Stimulated activated CD8-positive, alpha-beta memory T cell treated with anti-CD3 and anti-CD28 coated beads, Interleukin-12 subunit alpha, Interleukin-12 subunit beta, amount 100 ng/mL, for 24 hours (primary cell): ENCODE results near the gene TRMT10A.

Experiments used
- DNase-seq: peaks from one replicate; pipeline ENCODE4 v3.0.0-alpha.2; 2020; ENCODE audit errors: extremely low read depth

TRMT10A gene

GRCh38 chr4:99563310-99564186 lies at the start of gene TRMT10A:
TRMT10A (minus strand) TSS chr4:99564039; CDS start chr4:99559338, 4,701 bp downstream.
- DNase-seq = peak; percentile 95

GRCh38 chr4:99612704-99613103 lies 48.9 kb upstream of the TRMT10A start:
- no peak for DNase-seq

- no peak for DNase-seq
Measured at GRCh38 chr4:99612281-99612680, 48.4 kb upstream of the TRMT10A start.

GRCh38 chr4:99610605-99611175 lies 46.9 kb upstream of the TRMT10A start:
- DNase-seq = no peak

GRCh38 chr4:99608417-99608816 lies 44.6 kb upstream of the TRMT10A start:
- no peak for DNase-seq

- no peak for DNase-seq
Measured at GRCh38 chr4:99606716-99607115, 42.9 kb upstream of the TRMT10A start.

GRCh38 chr4:99594818-99595217 lies 31.0 kb upstream of the TRMT10A start:
- DNase-seq = no peak

- no peak for DNase-seq
Measured at GRCh38 chr4:99593781-99594641, 30.2 kb upstream of the TRMT10A start.

GRCh38 chr4:99591757-99592156 lies 27.9 kb upstream of the TRMT10A start:
- DNase-seq = no peak

GRCh38 chr4:99587803-99588202 lies 24.0 kb upstream of the TRMT10A start:
- no peak for DNase-seq

- DNase-seq = no peak
Measured at GRCh38 chr4:99587309-99587708, 23.5 kb upstream of the TRMT10A start.

GRCh38 chr4:99586797-99587196 lies 23.0 kb upstream of the TRMT10A start:
- DNase-seq = no peak

GRCh38 chr4:99586322-99586721 lies 22.5 kb upstream of the TRMT10A start:
- no peak for DNase-seq

- no peak for DNase-seq
Measured at GRCh38 chr4:99585516-99585915, 21.7 kb upstream of the TRMT10A start.

- no peak for DNase-seq
Measured at GRCh38 chr4:99578714-99579113, 14.9 kb upstream of the TRMT10A start.

GRCh38 chr4:99574530-99575324 lies 10.9 kb upstream of the TRMT10A start, which contains the start of gene MTTP:
MTTP (plus strand) TSS chr4:99574824; CDS start chr4:99574910, 86 bp downstream.
- no peak for DNase-seq

GRCh38 chr4:99573735-99574368 lies 10.0 kb upstream of the TRMT10A start:
- no peak for DNase-seq

- DNase-seq = no peak
Measured at GRCh38 chr4:99572527-99573240, 8.8 kb upstream of the TRMT10A start.

GRCh38 chr4:99571883-99572282 lies 8.0 kb upstream of the TRMT10A start:
- DNase-seq = no peak

- DNase-seq = no peak
Measured at GRCh38 chr4:99564921-99565320, 1.1 kb upstream of the TRMT10A start.
